Right cardiac atrium (tissue), 5 donors: ENCODE data around the gene OIP5. TPM values are rescaled to one million over a fixed set of nuclear protein-coding genes. Genes with fewer than 3 reads are reported as not detected.

Experiments
- ATAC-seq, 2 donors: fragments of 200-7000 bp; cut with Tn5 transposase; one replicate each; pipeline versions ENCODE4 v1.8.0 to v1.9.1; 2020; ENCODE audit warnings: moderate library complexity in 2 of 2, mild to moderate bottlenecking in 1 of 2
- DNase-seq, 3 donors: peaks; one replicate each; pipeline ENCODE4 v3.0.0-alpha.2; 2020
- H3K27ac ChIP-seq: one replicate; pipeline ENCODE4 v1.5.1; 2013; ENCODE audit warnings: mild to moderate bottlenecking, low read length, control low read depth, moderate library complexity
- H3K27me3 ChIP-seq: one replicate; pipeline ENCODE4 v1.6.1; 2013; ENCODE audit not compliant: control insufficient read depth, insufficient read depth
- H3K4me1 ChIP-seq: one replicate; pipeline ENCODE4 v1.6.1; 2013; ENCODE audit warnings: low read length; ENCODE audit not compliant: control insufficient read depth, insufficient read depth
- H3K4me3 ChIP-seq: one replicate; pipeline ENCODE4 v1.5.1; 2013; ENCODE audit warnings: low read length, control low read depth
- H3K9me3 ChIP-seq: one replicate; pipeline ENCODE4 v1.6.1; 2013; ENCODE audit warnings: low read length; ENCODE audit not compliant: control insufficient read depth
- WGBS: extraction: QIAGEN DNeasy Blood & Tissue Kit; methylation state at CpG from one replicate; pipeline ENCODE4 v1.1.7; 2013; 5-methylcytosine and 5-hydroxymethylcytosine counted together
- intact Hi-C, 4 donors: fragments of 100-400 bp; cut with DNase I; formaldehyde crosslinking; loops; one replicate each; pipeline versions ENCODE4 v1.11.0 to v1.14.0; 2022 to 2023
- long read RNA-seq, 4 donors: library from polyadenylated mRNA; unstranded; transcript quantifications; one replicate each; pipeline ENCODE4 v2.0.0, GENCODE V29; 2020 to 2021
- polyA plus RNA-seq: library from polyadenylated mRNA; stranded (reverse); fragments of 200-250 nt; gene quantifications from one replicate; pipeline ENCODE4 v1.2.3, GENCODE V29; 2013
- total RNA-seq, 4 donors: library from RNA; stranded (reverse); fragmentation: NEBNext Ultra II Directional; extraction: Animal tissue kit (Norgen Biotek cat#: 25700); gene quantifications; one replicate each; pipeline ENCODE4 v1.2.1, GENCODE V29; 2021
- donor health status: healthy with polysubstance abuse.
- donor health status: DM: no; HTN: yes; CAD: no.
- donor health status: DM: no; HTN: no; CAD: no.
- donor health status: DM: no; HTN: yes; CAD: no; lungs with severe emphysema.
- donor health status: DM: yes; HTN: yes; CAD: no.

The OIP5 gene
- under 1 TPM in 3 of 4 donors, not detected in 1; 0.25 to 0.71 (median 0.49) TPM for total RNA-seq
- 0.25 TPM for polyA plus RNA-seq
- long read RNA-seq, donor 1: 0 reads
- long read RNA-seq, donor 2, partial matches to known transcripts: 0 of 2 reads
- long read RNA-seq, donor 2, other reads (novel, unspliced or antisense): 1 of 2 reads
- long read RNA-seq, donor 3, partial matches to known transcripts: 0 of 2 reads
- long read RNA-seq, donor 3, other reads (novel, unspliced or antisense): 0 of 2 reads
- long read RNA-seq, donor 4: 0 reads

- ATAC-seq (peak; percentile 100), DNase-seq (peak; percentile 98 to 99 (median 98))
- Histone ChIP-seq H3K27me3 (no peaks in the 10 kb centered on the region), H3K4me3 (peak within 1 kb of the TSS; percentile 57), H3K27ac (peak within 1 kb of the TSS; percentile 15), H3K4me1 (no peaks in the 10 kb centered on the region), H3K9me3 (no peaks in the 10 kb centered on the region)
- intact Hi-C loops: loop anchor here in 1 of 4 donors (5.0 kb wide), 1 partner anchor 430 kb away; no protein-coding TSS in a partner anchor
- WGBS: under 1% methylated on average over 64 of the region's 64 CpGs
Observed at GRCh38 chr15:41332194-41333025, at the start of gene OIP5, which contains the start of gene NUSAP1. Gene OIP5, minus strand, starts transcription at chr15:41332591. Its CDS starts 30 bp downstream, at chr15:41332561. Gene NUSAP1, plus strand, starts transcription at chr15:41332881. Its CDS starts 77 bp downstream, at chr15:41332958.

GRCh38 chr15:41377978-41378377 lies 45.6 kb upstream of the OIP5 start:
- ATAC-seq: no peak
- intact Hi-C loops: no loop called here
- Histone ChIP-seq H3K4me1 (no peaks in the 10 kb centered on the region), H3K27me3 (no peaks in the 10 kb centered on the region), H3K27ac (no peak overlapping the region), H3K9me3 (no peaks in the 10 kb centered on the region), H3K4me3 (no peak overlapping the region)
- 97% methylated on average over 4 of the region's 4 CpGs for WGBS
- DNase-seq: no peak

DNA sequence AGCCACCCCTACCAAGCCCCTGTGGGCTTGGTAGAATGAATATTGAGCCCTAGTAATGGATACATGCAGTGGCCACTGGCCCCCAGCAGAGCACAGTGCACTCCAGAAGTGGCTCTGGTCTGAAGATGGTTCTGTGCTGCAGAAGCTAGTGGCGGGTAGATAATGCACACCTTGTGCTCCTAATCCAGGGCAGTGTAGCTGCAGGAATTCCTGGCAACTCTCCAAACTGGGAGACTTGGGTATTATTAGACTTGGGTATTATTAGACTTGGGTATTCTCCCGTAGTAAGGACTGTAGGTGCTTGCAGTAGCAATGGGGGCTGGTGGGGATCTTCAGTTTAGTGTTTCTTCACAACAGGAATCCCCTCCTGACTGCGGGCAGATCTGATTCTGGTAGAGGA lies 35.0 kb upstream of the OIP5 start:
- WGBS: 76% methylated on average over 3 of the region's 3 CpGs
- Histone ChIP-seq H3K9me3 (no peaks in the 10 kb centered on the region), H3K4me1 (no peaks in the 10 kb centered on the region), H3K27me3 (no peaks in the 10 kb centered on the region), H3K27ac (no peak overlapping the region), H3K4me3 (no peak overlapping the region)
- no peak for DNase-seq
- intact Hi-C loops: no loop called here
- no peak for ATAC-seq

DNA sequence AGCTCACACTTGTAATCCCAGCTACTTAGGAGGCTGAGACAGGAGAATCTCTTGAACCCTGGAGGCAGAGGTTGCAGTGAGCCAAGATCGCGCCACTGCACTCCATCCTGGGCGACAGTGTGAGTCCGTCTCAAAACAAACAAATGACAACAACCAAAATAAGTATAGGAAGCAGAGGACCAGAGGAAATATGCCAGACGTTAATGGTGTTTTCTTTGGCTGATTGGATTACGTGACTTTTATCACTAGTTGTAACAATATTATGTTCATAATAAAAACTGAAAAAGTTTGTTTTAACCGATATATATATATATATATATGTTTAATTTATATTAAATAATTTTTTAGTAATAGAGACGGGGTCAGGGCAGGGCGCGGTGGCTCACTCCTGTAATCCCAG lies 22.0 kb upstream of the OIP5 start:
- Histone ChIP-seq H3K27ac (no peak overlapping the region), H3K4me1 (no peaks in the 10 kb centered on the region), H3K4me3 (no peak overlapping the region), H3K27me3 (no peaks in the 10 kb centered on the region), H3K9me3 (no peaks in the 10 kb centered on the region)
- DNase-seq (no peak), ATAC-seq (no peak)
- intact Hi-C loops: no loop called here
- 91% methylated on average over 10 of the region's 10 CpGs for WGBS

DNA sequence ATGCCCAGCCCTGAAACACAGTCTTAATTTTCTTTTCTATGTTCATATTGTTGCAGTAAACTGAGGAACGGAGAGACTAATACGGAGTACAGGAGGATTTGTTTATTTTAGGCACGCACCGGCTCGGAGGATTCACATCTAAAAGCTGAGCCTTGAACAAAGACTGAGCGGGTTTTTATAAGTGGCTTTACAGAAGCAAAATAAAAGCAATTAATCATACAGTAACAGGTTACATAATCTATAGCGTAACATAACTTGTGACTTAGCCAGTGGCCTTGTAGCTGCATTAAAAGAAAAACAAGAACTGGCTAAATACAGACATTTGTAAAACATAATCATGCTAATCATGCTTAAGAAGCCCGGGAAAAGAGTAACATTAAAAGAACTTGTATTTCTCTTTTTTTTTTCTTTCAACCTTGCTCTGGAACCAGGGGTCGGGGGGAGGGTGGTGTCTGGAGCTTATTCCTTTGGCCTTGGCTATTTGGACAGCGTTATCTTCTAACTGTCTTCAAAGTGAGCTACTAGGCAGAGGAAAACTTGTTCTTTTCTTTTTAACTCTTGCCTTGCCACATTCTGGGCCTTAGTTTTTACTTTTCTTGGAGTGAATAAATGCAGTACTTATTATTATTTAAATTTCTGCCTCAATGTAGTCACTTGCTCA lies 17.8 kb upstream of the OIP5 start:
- intact Hi-C loops: no loop called here
- ATAC-seq (no peak), DNase-seq (no peak)
- no peaks in the 10 kb centered on the region for H3K9me3 ChIP-seq
- WGBS: 80% methylated on average over 10 of the region's 10 CpGs
- H3K4me3 ChIP-seq: no peak overlapping the region
- no peak overlapping the region for H3K27ac ChIP-seq
- no peaks in the 10 kb centered on the region for H3K4me1 ChIP-seq
- H3K27me3 ChIP-seq: no peaks in the 10 kb centered on the region

DNA sequence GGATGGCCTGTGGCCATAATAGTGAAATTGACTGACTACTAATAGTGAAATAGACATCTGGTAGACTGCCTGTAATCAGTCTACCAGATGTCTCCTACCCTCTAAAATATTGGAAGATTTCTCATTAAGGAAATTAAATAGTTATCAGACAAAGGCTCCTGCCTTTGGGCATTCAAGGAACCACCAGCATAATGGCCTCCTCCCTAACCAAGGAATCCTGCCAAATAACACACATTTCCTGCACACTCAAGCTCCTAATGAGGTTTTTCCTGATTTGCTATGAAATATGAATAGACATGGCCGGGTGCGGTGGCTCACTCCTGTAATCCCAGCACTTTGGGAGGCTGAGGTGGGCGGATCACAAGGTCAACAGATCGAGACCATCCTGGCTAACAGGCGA lies 14.8 kb upstream of the OIP5 start:
- no peak overlapping the region for H3K27ac ChIP-seq
- ATAC-seq: no peak
- intact Hi-C loops: no loop called here
- WGBS: 78% methylated on average over 5 of the region's 5 CpGs
- no peak for DNase-seq
- H3K4me3 ChIP-seq: no peak overlapping the region
- no peaks in the 10 kb centered on the region for H3K27me3 ChIP-seq
- no peaks in the 10 kb centered on the region for H3K9me3 ChIP-seq
- no peaks in the 10 kb centered on the region for H3K4me1 ChIP-seq

GRCh38 chr15:41341519-41341918 lies 9.1 kb upstream of the OIP5 start:
- DNase-seq: no peak
- Histone ChIP-seq H3K27ac (no peak overlapping the region), H3K27me3 (no peaks in the 10 kb centered on the region), H3K4me1 (no peaks in the 10 kb centered on the region), H3K9me3 (no peaks in the 10 kb centered on the region), H3K4me3 (no peak overlapping the region)
- WGBS: 76% methylated on average over 4 of the region's 4 CpGs
- no peak for ATAC-seq
- intact Hi-C loops: no loop called here

- WGBS: 94% methylated on average over 5 of the region's 5 CpGs
- intact Hi-C loops: no loop called here
Observed at GRCh38 chr15:41340189-41340695, 7.9 kb upstream of the OIP5 start.

DNA sequence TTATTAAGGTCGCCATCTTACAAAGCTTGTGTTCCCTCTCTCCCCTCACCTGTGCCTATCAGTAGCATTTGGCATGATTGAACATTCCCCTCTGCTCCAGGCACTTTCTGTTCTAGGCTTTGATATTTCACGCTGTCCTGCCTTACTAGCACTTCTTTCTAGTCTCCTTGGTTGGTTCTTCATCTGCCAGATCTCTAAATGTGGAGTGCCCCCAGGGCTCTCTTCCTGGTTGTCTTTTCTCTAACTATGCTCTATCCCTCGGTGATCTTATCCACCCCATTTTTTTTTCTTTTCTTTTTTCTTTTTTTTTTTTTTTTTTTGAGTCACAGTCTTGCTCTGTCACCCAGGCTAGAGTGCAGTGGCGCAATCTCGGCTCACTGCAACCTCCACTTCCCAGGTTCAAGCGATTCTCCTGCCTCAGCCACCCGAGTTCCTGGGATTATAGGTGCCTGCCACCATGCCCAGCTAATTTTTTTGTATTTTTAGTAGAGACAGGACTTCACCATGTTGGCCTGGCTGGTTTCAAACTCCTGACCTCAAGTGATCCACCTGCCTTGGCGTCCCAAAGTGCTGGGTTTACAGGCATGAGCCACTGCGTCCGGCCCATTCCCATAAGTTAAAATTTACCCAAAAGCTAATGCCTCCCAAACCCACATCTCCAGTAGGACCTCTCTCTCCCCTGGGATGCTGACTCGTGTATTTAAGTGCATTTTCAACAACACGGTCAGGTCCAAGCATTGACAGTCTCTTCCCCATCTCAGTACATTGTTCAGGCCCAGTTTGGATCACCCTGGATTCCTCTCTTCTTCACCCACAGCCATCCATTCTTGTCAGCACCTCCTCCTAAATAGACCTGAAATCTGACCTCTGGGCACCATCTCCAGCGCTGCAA lies 5.5 kb upstream of the OIP5 start:
- Histone ChIP-seq H3K27me3 (no peaks in the 10 kb centered on the region), H3K27ac (no peak overlapping the region), H3K4me3 (no peak overlapping the region), H3K9me3 (no peaks in the 10 kb centered on the region), H3K4me1 (no peaks in the 10 kb centered on the region)
- ATAC-seq (no peak), DNase-seq (no peak)
- WGBS: 87% methylated on average over 13 of the region's 13 CpGs
- intact Hi-C loops: no loop called here

More at GRCh38 chr15:41340189-41340695, 7.9 kb upstream of the OIP5 start:
- H3K4me3 ChIP-seq: no peak overlapping the region
- H3K9me3 ChIP-seq: no peaks in the 10 kb centered on the region
- no peak overlapping the region for H3K27ac ChIP-seq
- H3K27me3 ChIP-seq: no peaks in the 10 kb centered on the region
- ATAC-seq (no peak), DNase-seq (no peak)
- H3K4me1 ChIP-seq: no peaks in the 10 kb centered on the region

- intact Hi-C loops: no loop called here
- ATAC-seq (no peak), DNase-seq (no peak)
- Histone ChIP-seq H3K4me1 (no peaks in the 10 kb centered on the region), H3K9me3 (no peaks in the 10 kb centered on the region), H3K27me3 (no peaks in the 10 kb centered on the region), H3K27ac (no peak overlapping the region), H3K4me3 (no peak overlapping the region)
- WGBS: over 99% methylated on average over 6 of the region's 6 CpGs
Observed at GRCh38 chr15:41337047-41337446, 4.7 kb upstream of the OIP5 start.
